Measurements from ENCODE around the gene CELSR3.

Gene CELSR3

DNA sequence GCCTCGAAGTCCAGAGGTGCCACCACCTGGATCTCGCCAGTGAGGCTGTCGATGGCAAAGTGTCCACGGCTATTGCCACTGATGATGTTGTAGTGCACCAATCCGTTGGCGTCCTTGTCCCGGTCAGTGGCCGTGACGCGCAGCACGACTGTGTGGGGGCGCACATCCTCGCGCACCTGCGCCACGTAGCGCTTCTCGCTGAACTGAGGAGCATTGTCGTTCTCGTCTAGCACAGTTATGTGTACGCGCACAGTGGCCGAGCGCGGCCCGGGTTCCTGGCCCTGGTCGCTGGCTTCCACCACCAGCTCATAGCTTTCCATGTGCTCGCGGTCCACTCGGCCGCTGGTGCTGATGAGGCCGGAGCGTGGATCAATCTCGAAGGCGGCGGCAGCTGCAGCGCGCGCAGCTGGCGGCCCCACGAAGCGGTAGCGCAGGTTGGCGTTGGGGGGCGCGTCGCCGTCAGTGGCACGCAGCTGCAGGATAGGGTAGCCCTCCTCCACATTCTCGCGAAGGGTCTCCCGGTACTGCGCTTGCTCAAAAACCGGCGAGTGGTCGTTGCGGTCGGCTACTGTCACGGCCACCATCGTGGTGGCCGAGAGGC is 1.8 kb downstream of the CELSR3 start:
- DNase-seq: no peak

DNA sequence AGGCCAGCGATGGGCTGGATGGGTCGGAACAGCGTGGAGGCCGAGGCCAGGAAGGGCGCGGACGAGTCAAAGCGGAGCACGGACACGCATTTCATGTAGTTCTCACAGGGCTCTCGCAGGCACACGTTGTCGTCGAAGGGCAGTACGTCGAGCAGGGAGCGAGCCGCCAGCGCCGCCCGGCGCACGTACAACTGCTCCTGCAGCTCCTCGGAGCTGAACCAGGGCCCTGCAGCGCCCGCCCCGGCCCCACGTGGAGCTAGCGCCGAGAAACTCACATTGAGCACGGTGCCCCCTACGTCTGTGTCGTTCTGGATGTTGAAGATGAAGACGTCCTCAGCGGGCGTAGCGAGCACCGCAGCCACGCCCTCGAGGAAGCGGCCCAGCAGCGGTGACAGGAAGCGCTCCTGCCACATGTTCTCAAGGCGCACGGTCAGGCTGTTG is 5.8 kb downstream of the CELSR3 start:
- no peak for DNase-seq

DNA sequence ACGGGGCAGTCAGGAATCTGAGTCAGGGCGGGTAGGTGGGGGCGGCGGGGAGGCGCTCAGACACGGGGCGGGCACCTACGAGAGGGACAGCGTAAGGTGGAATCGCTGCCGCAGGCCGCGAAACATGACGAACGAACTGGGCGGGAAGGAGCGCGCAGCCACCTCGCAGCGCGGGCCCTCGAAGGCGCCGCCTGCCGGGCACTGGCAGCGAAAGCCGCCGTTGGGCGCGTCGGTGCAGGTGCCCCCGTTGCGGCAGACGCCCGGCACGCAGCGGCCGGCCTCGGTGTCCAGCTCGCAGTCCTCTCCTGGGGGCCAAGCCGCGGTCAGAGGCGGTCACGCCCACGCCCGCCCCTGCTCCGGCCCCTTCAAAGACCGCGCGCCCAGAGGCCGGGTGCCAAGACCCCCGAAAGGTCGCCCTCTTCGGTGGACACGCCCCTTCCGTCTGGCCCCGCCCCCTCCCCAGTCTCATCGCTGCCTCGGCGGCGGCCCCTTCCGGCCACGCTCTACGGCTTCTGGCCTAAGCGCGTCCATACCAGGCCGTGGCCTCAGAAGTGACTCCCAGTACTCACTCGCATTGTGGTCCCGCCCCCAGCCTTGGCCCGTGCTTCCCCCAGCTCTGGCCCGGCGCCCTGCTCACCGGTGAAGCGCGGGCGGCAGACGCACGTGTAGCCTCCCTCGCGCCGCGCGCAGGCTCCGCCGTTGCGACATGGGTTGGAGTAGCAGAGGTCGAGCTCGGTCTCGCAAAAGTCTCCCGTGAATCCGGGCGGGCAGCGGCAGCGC is 6.4 kb downstream of the CELSR3 start:
- no peak for DNase-seq

- DNase-seq: no peak
These were observed 7.1 kb downstream of the CELSR3 start for GRCh38 chr3:48655606-48656005.

- DNase-seq: no peak
These were observed 7.6 kb downstream of the CELSR3 start for GRCh38 chr3:48655063-48655462.

GRCh38 chr3:48652923-48653715 is 9.6 kb downstream of the CELSR3 start:
- no peak for DNase-seq

GRCh38 chr3:48651771-48652170 is 10.9 kb downstream of the CELSR3 start:
- DNase-seq: no peak

- DNase-seq: no peak
These were observed 12.0 kb downstream of the CELSR3 start for GRCh38 chr3:48650723-48651122.

GRCh38 chr3:48648188-48648850 is 14.4 kb downstream of the CELSR3 start:
- no peak for DNase-seq

GRCh38 chr3:48647714-48648113 is 15.0 kb downstream of the CELSR3 start:
- no peak for DNase-seq

- no peak for DNase-seq
These were observed 17.6 kb downstream of the CELSR3 start for GRCh38 chr3:48644898-48645760.

DNA sequence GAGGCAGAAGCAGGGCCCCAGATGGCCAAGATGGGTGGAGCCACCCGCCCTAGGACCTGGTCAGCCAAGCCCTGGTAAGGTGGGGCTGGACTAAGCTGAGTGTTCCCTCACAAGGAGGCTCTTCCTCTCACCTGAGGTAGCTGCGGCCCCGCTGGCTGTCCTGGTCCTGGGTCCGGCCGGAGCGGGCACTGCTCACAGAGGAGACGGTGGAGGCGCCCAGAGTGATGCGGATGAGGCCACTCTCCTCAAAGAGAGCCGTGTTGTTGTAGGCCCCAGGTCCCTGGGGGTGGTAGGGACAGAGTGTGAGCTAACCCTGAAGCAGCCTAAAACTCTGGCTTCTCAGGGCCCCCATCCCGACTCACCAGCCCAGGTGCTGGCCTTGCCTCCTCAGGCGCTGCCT is 20.1 kb downstream of the CELSR3 start:
- no peak for DNase-seq

- DNase-seq: no peak
These were observed 21.3 kb downstream of the CELSR3 start for GRCh38 chr3:48641396-48641795.

DNA sequence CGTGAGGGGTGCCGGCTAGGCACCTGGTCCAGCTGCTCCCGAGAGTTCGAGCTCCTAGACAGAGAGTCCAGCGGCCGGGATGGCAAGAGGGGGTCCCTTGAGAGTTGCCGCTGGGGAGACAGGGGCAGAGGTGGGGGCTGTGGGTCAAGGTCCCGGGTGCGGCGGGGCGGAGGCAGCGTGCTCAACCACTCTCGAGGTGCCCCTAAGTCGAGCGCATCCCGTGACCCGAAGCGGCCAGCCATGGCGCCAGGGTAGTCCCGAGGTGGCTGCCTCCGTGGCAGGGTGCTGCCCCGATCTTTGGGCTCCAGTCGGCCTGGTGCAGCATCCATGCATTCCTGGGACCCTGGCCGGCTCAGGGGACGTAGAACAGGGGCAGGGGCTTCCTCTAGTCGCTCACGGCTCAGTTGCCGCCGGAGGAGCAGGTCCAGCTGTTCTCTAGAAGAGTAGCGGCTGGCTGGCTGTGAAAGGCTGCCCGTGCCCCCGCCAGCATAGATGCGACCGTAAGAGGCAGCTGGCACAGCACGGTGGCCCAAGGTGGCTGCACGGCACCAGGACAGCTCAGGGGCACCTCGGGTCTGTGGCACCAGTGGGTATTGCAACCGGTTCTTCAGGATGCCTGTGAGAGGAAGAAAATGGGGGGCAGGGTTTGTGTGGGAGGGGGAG is 22.6 kb downstream of the CELSR3 start:
- DNase-seq: no peak

DNA sequence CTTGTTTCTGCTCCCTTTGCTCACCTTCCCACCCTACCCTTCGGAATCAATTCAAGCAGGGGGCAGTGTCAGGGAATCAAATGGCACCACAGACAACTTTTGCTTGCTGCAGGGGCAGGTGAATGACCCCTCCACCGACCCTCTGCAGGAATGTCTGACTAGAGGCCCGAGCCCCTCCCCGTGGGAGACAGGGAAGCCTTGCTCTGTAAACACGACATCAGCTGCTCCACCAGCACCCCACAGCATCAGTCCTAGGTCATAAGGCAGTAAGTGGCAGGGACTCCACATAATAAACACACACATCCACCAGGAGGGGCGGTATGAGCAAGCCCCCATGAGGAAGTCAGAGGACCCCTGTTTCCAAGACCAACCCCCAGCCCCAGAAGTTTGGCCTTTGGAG is 25.4 kb downstream of the CELSR3 start:
- no peak for DNase-seq

DNA sequence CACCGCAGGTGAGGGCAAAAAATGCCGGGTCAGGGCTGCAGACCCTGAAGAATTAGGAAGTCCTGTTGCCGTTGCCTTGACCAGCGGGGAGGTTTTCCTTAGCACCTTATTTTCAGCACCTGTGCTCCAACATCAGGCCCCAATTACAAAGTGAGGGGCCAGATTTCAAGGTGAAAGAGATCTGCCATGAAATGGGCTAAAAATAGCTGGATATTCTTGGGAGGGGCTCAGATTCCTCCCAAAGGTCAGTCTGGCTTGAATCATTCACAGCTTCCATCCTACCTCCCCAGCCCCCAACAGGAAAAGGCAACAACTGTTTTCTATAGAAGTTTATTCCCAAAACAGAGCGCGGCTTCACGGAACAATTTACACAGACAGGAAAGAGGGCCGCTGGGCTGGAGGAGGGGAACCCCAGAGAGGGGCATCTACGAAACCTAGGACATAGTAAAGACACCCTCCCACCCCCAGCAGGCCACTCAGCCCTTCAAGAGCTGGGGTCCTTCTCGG is 26.5 kb downstream of the CELSR3 start:
- no peak for DNase-seq

- peak; percentile 80 for DNase-seq
These were observed 27.3 kb downstream of the CELSR3 start, which contains the start of gene SLC26A6 for GRCh38 chr3:48635222-48636021. SLC26A6 (minus strand) TSS chr3:48635461; CDS start chr3:48635393, 68 bp downstream.

DNA sequence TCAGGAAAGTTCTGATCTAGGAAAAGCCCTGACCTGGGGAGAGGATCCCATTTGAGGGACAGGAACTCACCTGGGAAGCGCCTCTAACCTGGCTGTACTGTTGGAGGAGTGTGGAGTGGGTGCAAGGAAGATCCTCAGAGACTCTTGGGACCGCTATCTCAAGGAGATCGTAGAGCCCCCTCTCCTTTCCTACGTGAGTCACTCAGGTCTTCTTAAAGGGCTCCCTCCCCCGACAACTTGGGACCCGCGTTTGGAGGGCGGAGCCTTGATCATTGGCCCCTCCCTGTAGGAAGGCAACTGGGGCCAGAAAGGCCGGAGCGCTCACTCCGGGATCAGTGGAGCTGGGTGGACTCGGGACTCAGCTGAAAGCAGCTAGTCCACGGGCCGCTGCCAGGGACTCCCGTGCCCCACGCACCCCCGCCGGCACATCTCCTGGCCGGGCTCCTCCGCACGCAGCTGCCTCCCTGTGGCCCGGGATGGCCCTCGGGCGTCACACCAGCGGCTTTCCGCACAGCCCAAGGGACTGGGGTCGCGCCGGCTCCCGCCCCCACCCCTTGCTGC is 27.9 kb downstream of the CELSR3 start:
- no peak for DNase-seq

- DNase-seq: no peak
These were observed 28.9 kb downstream of the CELSR3 start for GRCh38 chr3:48633743-48634142.

DNA sequence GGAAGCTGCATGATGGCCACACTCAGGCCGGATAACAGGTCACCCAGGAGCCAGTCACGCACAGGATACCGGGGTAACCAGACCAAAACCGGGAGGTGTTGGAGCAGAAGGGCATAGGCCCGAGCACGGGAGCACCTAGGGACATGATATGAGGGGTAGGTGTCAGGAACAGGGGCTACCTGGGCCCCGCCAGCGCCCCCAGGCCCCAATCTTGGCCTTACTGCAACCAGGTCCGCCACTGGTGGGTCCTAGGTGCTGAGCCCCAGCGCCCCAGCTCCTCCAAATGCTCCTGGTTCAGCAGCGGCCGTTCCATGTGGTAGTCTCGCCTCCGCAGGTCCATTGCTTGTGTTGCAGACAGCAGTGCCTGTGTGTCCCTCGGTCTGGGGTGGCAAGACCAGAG is 29.4 kb downstream of the CELSR3 start:
- DNase-seq: no peak
